Stimulated activated CD4-positive, alpha-beta T cell treated with anti-CD3 and anti-CD28 coated beads, Interleukin-2, amount 100 ng/mL, for 48 hours (primary cell): ENCODE data around the gene ZNF628.

Experiments
- DNase-seq, 2 donors: peaks; one replicate each; pipeline ENCODE4 v3.0.0-alpha.2; 2020

ZNF628 gene

DNA sequence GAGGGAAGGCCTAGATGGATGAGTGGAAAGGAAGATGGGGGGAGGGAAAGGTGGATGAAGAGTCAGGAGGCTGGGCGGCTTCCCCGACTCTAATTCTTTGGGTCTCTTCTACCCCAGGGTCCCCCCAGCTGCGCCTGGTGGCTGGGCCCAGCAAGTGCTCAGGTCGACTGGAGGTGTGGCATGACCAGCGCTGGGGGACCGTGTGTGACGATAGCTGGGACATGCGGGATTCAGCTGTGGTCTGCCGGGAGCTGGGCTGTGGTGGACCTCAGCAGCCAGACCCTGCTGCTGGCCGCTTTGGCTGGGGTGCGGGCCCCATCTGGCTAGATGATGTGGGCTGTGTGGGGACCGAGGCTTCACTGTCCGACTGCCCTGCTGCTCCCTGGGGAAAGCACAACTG, 21.3 kb downstream of the ZNF628 start:
- no peak for DNase-seq

GRCh38 chr19:55498246-55498840, 21.9 kb downstream of the ZNF628 start:
- no peak for DNase-seq

DNA sequence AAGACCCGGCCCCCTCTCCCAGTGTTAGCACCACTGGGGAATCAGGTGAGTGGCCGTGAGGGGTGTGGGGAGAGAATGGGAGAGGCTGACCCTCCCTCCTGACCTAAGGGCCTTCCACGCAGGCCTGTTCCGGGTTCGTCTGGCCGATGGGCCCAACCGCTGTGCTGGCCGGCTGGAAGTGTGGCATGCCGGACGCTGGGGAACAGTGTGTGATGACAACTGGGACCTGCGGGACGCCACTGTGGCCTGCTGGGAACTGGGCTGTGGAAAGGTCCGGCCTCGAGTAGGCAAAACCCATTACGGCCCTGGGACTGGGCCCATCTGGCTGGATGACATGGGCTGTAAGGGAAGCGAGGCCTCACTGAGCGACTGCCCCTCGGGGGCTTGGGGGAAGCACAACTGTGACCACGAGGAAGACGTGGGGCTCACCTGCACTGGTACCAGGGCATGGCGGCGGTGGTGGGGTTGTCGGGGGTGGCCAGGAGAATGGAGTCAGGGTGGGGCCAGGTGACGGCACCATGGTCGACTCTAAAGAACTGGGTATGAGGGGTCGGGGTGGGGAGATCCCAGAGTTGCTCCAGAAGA, 24.0 kb downstream of the ZNF628 start:
- DNase-seq = no peak

DNA sequence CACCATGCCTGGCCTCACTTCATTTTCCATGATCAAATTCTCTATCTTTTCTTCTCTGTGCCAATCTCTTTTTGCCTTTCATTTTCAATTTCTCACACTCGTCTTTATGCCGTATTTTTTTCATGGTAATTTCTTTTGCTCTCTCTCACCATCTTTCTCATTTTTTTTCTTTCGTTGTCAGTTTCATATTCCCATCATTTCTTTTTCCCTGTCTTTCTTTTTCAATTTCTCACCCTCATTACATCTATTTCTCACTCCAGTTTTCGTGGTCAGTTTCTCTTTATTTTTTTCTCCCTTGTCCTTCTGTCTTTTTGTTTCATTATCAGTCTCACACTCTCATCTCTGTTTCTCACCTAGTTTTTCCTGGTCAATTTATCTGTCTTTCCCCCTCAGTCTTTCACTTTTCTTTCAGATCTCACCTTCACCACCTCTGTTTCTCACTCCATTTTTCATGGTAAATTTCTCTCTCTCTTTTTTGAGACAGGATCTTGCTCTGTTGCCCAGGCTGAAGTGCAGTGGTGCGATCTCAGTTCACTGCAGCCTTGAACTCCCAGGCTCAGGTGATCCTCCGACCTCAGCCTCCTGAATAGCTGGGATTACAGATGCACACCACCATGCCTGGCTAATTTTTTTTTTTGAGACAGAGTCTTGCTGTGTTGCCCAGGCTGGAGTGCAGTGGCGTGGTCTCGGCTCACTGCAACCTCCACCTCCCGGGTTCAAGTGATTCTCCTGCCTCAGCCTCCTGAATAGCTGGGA, 26.0 kb downstream of the ZNF628 start:
- DNase-seq = no peak

DNA sequence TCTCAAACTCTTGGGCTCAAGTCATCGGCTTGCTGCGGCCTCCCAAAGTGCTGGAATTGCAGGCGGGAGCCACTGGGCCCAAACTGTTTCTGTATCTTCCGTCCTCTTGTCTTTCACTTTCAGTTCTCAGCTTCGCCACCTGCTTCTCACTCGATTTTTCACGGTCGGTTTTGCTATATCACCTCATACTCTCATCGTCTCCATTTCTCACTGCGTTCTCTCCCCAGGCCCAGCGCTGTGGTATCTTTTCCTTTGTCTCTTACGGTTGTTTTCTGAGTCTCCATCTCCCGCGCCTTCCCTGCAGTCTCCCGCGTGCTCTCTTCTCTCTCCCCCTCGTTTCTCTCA, 26.7 kb downstream of the ZNF628 start:
- no peak for DNase-seq

DNA sequence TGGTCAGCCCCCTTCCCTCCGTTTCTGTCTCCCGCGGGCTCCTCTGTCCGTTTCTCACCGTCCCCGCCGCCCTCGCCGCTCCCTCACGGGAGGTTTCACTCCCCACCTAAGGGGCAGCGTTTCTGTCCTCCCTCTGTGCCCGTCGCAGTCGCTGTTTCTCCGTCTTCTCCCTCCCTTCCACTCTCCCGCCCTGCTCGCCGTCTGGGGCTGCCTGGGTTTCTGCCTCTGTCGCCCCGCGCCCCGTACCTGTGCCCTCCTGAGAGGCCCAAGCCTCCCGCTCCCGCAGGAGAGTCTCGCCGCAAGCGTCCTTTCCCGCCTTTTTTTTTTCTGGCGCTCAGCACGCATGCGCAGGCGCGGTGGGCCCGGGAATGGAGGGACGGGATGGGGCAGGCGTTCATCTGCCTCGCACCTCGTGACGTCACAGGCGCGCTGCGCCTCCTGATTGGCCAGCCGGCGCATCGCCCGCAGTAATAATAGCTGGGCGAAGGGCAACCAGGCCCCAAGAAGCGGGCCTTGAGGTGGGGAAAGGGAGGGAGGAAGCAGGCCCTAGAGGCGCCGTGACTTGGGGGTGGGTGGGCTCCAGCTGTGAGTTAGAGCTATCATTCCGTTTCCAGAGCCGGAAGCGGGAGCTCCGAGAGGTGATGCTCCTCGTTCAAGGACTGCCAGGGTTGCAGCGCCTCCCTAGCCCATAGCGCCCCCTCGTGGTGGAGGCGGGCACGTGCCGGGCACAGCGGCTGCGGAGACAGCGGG, 27.3 kb downstream of the ZNF628 start:
- DNase-seq = peak; percentile 95 to 98

- DNase-seq = no peak
Measured at GRCh38 chr19:55504252-55504603, 27.8 kb downstream of the ZNF628 start.

- no peak for DNase-seq
Measured at GRCh38 chr19:55504981-55505380, 28.6 kb downstream of the ZNF628 start.

DNA sequence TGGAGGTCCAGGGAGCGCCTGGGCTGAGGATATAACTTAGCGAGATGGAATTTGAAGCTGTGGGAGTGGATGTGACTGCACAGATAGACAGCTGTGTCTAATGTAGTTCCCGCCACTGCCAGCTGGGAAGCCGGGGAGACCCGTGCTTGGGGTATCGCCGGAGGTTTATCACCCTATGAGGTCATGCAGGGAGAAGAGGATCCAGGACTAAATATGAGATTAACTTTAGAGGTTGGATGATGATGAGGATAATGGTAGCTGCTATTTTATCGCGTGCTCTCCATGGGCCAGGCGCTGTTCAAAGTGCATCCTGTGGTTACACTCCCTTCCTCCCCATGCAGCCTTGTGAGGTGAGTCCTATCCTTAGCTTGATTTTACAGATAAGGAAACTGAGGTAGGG, 31.7 kb downstream of the ZNF628 start:
- DNase-seq = no peak

DNA sequence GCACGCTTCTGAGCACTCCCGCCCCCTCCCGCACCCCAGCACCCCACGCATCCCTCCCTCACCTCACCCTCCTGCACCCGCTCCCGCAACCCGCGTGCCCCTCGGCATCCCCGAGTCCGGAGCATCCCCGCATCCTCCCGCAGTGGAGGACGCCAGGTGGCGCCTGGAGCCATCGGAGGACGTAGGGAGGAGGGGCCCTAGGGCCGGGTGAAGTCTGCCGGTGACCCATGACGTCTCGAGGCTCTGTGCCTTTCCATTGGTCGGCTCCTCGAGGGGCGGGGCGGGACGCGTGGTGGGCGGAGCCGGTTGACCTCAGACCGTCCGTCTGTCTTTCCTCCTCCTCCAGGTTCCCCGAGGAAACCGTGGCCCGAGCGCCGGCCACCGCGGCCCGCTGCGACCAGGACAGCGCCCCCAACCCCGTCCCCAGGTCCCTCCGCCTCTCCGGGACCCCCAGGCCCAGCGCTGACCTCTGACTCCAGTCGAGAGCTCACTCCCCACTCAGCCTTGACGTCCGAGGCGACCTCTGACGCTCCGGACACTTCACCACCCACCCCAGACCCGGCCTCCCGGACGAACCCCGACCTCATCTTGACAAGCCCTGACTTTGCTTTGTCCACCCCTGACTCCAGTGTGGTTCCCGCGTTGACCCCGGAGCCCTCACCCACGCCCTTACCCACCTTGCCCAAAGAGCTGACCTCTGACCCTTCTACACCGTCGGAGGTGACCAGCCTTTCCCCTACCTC, 40.6 kb downstream of the ZNF628 start:
- peak; percentile 88 to 92 for DNase-seq

GRCh38 chr19:55519451-55520311, 43.3 kb downstream of the ZNF628 start:
- DNase-seq = no peak

DNA sequence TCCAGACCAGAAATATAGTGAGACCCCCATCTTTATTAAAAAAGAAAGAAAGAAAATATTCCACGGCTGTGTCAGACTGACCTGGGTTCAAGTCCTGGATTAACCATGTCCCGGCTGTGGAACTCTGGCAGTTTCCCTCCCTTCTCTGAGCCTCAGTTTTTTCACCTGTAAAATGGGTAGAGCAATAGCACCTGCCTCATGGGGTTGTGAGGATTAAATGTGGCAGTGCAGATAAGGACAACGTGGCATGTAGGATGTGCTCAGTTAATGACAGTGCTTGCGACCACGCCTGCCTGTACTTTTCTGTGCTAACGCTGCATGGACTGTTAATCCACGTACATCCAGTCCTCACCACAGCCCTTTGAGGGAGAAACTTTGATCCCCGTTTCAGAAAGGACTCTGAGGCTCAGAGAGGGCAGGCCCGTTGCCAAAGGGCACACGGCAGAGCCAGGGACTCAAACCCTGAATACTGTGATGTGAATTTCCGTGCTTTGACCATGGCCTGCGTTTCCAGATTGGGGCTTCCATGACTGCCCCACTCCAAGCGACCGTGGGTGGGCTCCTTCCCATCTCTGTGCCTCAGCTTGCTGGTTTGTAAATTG, 44.4 kb downstream of the ZNF628 start:
- DNase-seq = no peak

DNA sequence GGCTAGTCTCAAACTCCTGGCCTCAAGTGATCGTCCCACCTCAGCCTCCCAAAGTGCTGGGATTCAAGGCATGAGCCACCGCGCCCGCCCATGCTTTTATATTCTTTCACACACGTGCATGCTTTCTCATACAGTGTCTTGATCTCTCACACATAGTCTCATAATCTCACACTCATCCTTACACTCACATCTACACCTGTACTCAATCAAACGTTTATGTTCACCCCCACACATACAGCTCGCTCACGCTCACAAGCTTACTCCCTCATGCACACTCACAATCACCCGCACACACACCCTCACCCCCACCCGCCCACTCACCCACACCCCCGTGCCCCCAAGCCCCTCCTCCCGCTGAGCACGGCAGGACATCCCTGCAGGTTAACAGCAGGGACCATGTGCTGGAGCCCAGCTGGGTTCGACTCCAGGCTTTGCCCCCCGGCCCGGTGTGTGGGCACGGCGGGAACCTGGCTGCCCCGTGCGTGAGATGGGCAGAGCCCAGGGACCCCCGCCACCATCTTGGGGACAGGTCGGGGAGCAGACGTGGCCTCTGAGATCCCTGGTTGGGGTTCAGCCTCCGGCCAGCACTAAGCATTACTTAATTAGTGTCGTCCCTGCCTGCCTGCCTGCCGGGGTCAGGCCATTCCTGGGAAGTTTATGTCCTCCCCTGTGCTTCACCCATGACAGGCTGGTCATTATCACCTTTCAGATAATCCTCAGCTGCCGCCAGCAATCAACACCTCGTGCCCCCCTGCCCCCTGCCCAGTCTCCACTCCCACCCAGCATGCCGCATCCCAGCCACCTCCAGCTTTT, 49.1 kb downstream of the ZNF628 start:
- no peak for DNase-seq

DNA sequence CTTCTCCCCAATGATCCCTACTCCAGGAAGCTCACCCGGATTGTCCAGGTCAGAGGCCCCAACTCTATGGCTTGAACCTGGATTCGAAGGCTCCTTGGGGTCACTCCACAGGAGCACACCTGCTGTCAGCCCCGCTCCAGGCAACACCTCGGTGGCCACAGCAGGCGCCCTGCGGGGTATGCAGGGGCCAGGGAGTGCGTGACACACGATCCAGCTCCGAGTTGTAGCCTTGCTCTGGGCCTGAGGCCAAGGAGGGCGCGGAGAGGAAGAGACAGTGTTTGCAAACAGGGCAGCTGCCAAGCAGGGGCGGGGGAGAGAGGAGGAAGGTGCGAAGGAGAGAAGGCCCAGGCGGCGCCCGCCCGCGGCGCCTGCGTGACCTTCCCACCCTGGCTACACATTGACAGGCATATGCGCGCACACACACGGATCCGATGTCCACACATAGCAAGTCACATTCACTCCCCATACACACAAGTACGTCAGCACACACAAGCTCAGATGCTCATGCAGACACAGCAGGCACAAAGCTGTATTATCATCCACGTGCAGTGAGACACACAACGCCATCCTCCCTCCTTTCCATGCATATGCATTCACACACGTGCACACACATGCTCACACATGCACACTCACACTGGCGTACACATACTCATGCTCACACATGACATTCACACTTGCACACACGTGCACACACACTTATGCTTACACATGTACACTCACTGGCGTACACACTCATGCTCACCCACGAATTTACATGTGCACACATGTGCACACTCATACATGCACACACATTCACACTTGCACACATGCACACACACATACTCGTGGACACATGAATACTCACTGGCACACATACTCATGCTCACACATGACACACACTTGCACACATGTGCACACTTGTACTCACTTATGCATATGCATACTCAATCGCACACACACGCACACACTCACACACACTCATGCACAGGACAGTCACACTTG, 50.1 kb downstream of the ZNF628 start:
- DNase-seq = no peak

- DNase-seq = no peak
Measured at GRCh38 chr19:55527197-55528029, 51.0 kb downstream of the ZNF628 start.

DNA sequence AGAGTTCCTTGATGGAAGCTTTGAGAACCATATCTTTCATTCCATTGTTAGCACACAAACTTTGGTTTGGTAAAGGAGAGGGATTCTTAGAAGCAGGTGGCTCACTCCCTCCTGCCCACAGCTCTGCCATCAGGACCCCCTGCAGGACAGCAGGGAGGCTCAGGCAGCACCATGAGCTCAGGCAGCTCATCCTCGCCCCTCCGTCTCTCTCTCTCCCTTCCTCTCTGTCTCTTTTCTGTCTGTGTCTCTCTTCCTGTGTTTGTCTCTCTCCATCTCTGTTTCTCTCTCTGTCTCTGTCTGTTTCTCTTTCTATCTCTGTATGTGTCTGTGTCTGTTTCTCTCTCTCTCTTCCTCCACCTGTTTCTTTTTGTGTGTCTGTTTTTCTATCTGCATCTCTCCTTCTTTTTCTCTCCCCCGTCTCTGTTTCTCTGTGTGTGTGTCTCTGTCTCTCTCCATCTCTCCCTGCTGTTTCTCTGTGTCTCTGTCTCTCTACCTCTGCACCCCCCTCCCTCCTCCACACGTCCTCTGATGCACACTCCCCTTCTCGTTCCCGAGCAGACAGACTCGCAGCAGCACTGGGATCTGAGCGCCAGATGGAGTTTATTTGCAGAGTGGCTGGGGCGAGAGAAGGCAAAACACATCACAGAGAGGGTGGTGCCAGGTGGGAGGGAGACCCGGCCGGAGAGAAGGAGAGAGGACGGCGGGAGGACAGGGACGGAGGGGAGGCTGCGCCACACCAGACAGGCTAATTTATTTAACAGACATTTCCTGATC, 51.8 kb downstream of the ZNF628 start:
- DNase-seq = no peak

- no peak for DNase-seq
Measured at GRCh38 chr19:55529636-55530234, 53.3 kb downstream of the ZNF628 start.
